ENCODE data around the gene TPCN2.
"Not testable (repeated sequence)": the region's sequence is repeated elsewhere in the genome, so short reads cannot be mapped to it uniquely, and the experiment has no call there.

The TPCN2 gene

GRCh38 chr11:69048694-69049489 lies at the start of gene TPCN2:
Gene TPCN2 (plus strand): TSS chr11:69048932. CDS start chr11:69048998, 66 bp downstream.
- peak; percentile 88 for DNase-seq (ENCODE audit: low read depth)

GRCh38 chr11:68999093-68999747 lies 49.5 kb upstream of the TPCN2 start:
- no peak for DNase-seq (ENCODE audit: low read depth)

GRCh38 chr11:68999748-69000355 lies 48.9 kb upstream of the TPCN2 start:
- DNase-seq (ENCODE audit: low read depth), result not testable (repeated sequence)

- DNase-seq (ENCODE audit: low read depth), result no peak
These were observed 48.3 kb upstream of the TPCN2 start for GRCh38 chr11:69000391-69000790.

GRCh38 chr11:69000831-69001242 lies 47.9 kb upstream of the TPCN2 start:
- DNase-seq (ENCODE audit: low read depth), result peak; percentile 69

GRCh38 chr11:69001243-69002081 lies 47.3 kb upstream of the TPCN2 start:
- DNase-seq (ENCODE audit: low read depth), result no peak

- no peak for DNase-seq (ENCODE audit: low read depth)
These were observed 46.6 kb upstream of the TPCN2 start for GRCh38 chr11:69002110-69002569.

GRCh38 chr11:69002570-69003231 lies 46.0 kb upstream of the TPCN2 start:
- DNase-seq (ENCODE audit: low read depth), result no peak

- no peak for DNase-seq (ENCODE audit: low read depth)
These were observed 45.3 kb upstream of the TPCN2 start for GRCh38 chr11:69003301-69003865.

GRCh38 chr11:69003866-69004367 lies 44.8 kb upstream of the TPCN2 start:
- no peak for DNase-seq (ENCODE audit: low read depth)

GRCh38 chr11:69004411-69005182 lies 44.1 kb upstream of the TPCN2 start:
- no peak for DNase-seq (ENCODE audit: low read depth)

- no peak for DNase-seq (ENCODE audit: low read depth)
These were observed 43.5 kb upstream of the TPCN2 start for GRCh38 chr11:69005183-69005630.

GRCh38 chr11:69005631-69006368 lies 42.9 kb upstream of the TPCN2 start:
- DNase-seq (ENCODE audit: low read depth), result no peak

GRCh38 chr11:69006816-69007215 lies 41.9 kb upstream of the TPCN2 start:
- no peak for DNase-seq (ENCODE audit: low read depth)

GRCh38 chr11:69007975-69008381 lies 40.8 kb upstream of the TPCN2 start:
- no peak for DNase-seq (ENCODE audit: low read depth)

- DNase-seq (ENCODE audit: low read depth), result peak; percentile 92
These were observed 39.8 kb upstream of the TPCN2 start for GRCh38 chr11:69008737-69009440.

- no peak for DNase-seq (ENCODE audit: low read depth)
These were observed 39.1 kb upstream of the TPCN2 start for GRCh38 chr11:69009441-69010211.

GRCh38 chr11:69010361-69010891 lies 38.3 kb upstream of the TPCN2 start:
- DNase-seq (ENCODE audit: low read depth), result no peak

Data from GM04504 (cell line).